ENCODE data around the gene TFDP1. TPM values are rescaled to one million over a fixed set of nuclear protein-coding genes. Genes with fewer than 3 reads are reported as not detected.
"Not testable (repeated sequence)": the region's sequence is repeated elsewhere in the genome, so short reads cannot be mapped to it uniquely, and the experiment has no call there.

TFDP1 gene
- total RNA-seq, 6 donors from 2014 or later: 23.2 to 45.2 (median 37.9) TPM

DNA sequence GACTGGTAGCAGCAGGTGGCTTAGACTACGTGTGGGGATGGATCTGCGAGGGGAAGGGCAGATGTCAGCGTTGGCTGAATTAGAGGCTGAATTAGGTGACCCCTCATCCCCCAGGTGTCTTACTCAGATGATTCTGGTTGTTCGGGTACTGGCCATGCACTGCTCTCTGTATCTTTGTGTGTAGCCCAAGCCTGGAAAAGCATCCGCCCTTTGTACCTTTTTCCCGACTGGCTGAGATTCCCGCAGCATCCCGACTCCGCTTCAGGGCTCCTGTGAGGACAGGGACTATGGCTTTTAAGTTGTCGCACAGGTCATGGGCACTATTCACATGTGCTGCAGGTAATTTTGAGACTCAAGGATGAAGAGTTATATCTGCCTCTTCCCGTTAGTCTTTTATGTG is 7.2 kb downstream of the TFDP1 start:
- H3K4me3 ChIP-seq: no peak overlapping the region
- TF ChIP-seq, protein P1, sequence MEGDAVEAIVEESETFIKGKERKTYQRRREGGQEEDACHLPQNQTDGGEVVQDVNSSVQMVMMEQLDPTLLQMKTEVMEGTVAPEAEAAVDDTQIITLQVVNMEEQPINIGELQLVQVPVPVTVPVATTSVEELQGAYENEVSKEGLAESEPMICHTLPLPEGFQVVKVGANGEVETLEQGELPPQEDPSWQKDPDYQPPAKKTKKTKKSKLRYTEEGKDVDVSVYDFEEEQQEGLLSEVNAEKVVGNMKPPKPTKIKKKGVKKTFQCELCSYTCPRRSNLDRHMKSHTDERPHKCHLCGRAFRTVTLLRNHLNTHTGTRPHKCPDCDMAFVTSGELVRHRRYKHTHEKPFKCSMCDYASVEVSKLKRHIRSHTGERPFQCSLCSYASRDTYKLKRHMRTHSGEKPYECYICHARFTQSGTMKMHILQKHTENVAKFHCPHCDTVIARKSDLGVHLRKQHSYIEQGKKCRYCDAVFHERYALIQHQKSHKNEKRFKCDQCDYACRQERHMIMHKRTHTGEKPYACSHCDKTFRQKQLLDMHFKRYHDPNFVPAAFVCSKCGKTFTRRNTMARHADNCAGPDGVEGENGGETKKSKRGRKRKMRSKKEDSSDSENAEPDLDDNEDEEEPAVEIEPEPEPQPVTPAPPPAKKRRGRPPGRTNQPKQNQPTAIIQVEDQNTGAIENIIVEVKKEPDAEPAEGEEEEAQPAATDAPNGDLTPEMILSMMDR (IDR thresholded peaks at IDR 0.05): no peak
- TF ChIP-seq POLR2AphosphoS5 (IDR thresholded peaks at IDR 0.05): no peak
- TF ChIP-seq POLR2A (IDR thresholded peaks at IDR 0.05): no peak
- no peak for TF ChIP-seq EP300 (IDR thresholded peaks at IDR 0.05)
- no peak overlapping the region for H3K27ac ChIP-seq
- H3K4me1 ChIP-seq: peaks cover 0 to 8% (median under 1%) of the 10 kb centered on the region in 4 donors
- DNase-seq (no peak), ATAC-seq (ENCODE audit: low FRiP score in 2 of 2) (no peak)
- no peaks in the 10 kb centered on the region for H3K27me3 ChIP-seq
- no peaks in the 10 kb centered on the region for H3K9me3 ChIP-seq
- 94 to 95% methylated on average over 11 of the region's 11 CpGs for WGBS, 2 donors
- H3K36me3 ChIP-seq: peaks cover 0 to 11% (median 2%) of the 10 kb centered on the region in 4 donors

DNA sequence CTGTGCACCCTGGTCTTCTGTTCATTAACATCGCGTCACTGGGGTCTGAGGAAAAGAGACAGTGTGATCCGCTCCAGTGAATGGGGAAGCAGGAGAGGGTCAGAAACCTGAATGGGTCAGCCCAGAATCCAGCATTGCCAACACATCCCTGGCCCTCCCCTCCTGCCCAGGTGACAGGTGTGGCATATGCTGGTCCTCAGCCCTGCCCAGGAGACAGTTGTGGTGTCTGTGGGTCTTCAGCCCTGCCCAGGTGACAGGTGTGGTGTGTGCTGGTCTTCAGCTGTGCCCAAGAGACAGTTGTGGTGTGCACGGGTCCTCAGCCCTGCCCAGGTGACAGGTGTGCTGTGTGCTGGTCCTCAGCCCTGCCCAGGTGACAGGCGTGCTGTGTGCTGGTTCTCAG is 8.0 kb downstream of the TFDP1 start:
- H3K4me1 ChIP-seq: peaks cover 0 to 4% (median 0%) of the 10 kb centered on the region in 4 donors
- H3K36me3 ChIP-seq: peaks cover 0 to 13% (median 8%) of the 10 kb centered on the region in 4 donors
- 95 to 96% methylated on average over 4 to 5 of the region's 5 CpGs for WGBS, 2 donors
- H3K27me3 ChIP-seq: no peaks in the 10 kb centered on the region
- no peak overlapping the region for H3K27ac ChIP-seq
- ATAC-seq (ENCODE audit: low FRiP score in 2 of 2) (peak in 1 of 2 donors; percentile 15), DNase-seq (no peak)
- H3K9me3 ChIP-seq: no peaks in the 10 kb centered on the region
- TF ChIP-seq POLR2AphosphoS5 (IDR thresholded peaks at IDR 0.05): no peak
- TF ChIP-seq, protein P1 (IDR thresholded peaks at IDR 0.05): no peak
- TF ChIP-seq POLR2A (IDR thresholded peaks at IDR 0.05): no peak
- no peak for TF ChIP-seq EP300 (IDR thresholded peaks at IDR 0.05)
- H3K4me3 ChIP-seq: no peak overlapping the region

DNA sequence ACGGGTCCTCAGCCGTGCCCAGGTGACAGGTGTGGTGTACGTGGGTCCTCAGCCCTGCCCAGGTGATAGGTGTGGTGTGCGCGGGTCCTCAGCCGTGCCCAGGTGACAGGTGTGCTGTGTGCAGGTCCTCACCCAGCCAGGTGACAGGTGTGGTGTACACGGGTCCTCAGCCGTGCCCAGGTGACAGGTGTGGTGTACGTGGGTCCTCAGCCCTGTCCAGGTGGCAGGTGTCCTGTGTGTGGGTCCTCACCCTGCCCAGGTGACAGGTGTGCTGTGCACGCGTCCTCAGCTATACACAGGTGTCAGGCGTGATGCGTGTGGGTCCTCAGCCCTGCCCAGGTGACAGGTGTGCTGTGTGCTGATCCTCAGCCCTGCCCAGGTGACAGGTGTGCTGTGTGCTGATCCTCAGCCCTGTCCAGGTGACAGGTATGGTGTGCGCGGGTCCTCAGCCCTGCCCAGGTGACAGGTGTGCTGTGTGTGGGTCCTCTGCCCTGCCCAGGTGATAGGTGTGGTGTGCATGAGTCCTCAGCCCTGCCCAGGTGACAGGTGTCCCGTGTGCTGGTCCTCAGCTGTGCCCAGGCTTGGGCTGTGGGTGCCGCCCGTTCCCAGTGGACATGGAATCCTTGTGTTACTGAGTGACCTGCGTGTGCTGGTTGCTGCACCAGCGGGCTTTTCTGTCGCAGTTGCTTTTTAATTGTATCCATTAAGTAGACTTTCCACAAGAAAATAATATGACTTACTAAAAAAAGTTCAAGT is 9.7 kb downstream of the TFDP1 start:
- WGBS, 2 donors: 91 to 97% methylated on average over 6 to 15 of the region's 21 CpGs
- peak in 1 of 2 donors; percentile 18 for DNase-seq

DNA sequence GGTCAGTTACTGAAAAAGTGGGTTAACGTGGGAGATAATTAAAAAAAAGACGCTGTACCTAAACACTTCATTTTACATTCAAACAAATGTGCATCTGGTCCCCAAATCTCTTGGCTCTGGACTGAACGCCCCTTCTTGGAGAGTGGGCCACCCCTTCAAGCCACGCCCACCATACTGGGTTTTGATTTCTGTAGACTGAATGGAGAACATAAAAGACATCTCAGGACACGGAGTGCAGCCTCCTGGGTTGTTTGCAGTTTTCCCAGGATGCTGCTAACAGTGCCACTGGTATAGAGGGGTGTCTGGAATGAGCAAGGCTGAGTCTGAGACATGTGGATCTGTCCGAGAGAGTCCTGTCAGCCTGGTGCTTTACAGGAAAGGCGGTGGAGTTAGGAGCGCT is 10.6 kb downstream of the TFDP1 start:
- ATAC-seq (ENCODE audit: low FRiP score in 2 of 2) (no peak), DNase-seq (no peak)
- Histone ChIP-seq H3K27ac (no peak overlapping the region), H3K36me3 (peaks cover 0 to 23% (median 14%) of the 10 kb centered on the region in 4 donors), H3K4me3 (no peak overlapping the region), H3K27me3 (no peaks in the 10 kb centered on the region), H3K4me1 (no peaks in the 10 kb centered on the region), H3K9me3 (no peaks in the 10 kb centered on the region)
- no peak for TF ChIP-seq POLR2AphosphoS5 (IDR thresholded peaks at IDR 0.05)
- WGBS, 2 donors: 93 to 97% methylated on average over 8 of the region's 8 CpGs

More for the DNA sequence above, 9.7 kb downstream of the TFDP1 start:
- H3K36me3 ChIP-seq: peaks cover 0 to 20% (median 12%) of the 10 kb centered on the region in 4 donors
- not testable (repeated sequence) for H3K9me3 ChIP-seq; H3K27ac ChIP-seq; H3K27me3 ChIP-seq; H3K4me3 ChIP-seq; H3K4me1 ChIP-seq; ATAC-seq (ENCODE audit: low FRiP score in 2 of 2)

DNA sequence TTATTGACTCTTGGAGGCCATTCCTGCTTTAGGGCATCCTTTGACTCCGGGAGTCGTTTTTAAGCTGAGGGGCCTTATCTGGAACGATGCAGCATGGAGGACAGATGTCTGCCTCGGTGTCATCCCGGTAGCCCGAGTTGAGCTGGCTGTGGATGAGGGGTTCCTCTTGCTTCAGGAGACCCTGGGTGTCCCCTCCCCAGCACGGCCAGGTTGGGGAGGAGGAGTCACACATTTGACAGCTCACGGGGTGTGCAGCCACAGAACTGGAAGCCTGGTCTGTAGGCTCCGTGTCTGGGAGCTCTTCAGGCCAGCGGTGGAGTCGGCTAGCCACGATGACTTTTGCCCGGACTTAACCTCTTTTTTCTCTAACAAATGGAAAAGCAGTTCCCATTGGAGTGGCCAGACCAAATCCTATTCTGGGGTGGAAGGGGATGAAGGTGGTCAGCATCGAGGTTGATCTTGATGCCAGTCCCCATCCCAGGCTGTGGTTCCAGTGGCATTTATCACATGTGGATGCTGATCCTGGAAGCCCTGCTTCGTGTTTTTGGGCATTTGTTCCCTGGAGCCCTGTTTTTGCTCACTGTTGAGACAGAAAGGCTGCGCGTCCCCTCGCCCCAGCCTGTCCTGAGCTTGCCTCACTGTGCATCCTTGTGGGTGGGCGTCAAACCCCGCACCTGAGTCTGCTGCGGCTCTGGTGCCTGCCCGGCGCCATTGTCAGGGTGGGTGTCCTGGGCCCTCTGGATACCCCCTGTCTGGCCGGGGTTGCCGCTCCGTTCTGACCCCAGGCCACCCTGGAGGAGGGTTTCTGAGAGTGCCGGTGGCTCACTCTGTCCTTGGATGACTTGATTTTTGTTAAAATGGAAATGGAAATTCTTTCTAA is 12.0 kb downstream of the TFDP1 start:
- Histone ChIP-seq H3K27me3 (no peaks in the 10 kb centered on the region), H3K27ac (no peak overlapping the region), H3K9me3 (no peaks in the 10 kb centered on the region), H3K4me1 (no peaks in the 10 kb centered on the region), H3K36me3 (peaks cover 0 to 30% (median 17%) of the 10 kb centered on the region in 4 donors), H3K4me3 (no peak overlapping the region)
- ATAC-seq (ENCODE audit: low FRiP score in 2 of 2) (no peak), DNase-seq (peak; percentile 14 to 66)
- WGBS, 2 donors: 94% methylated on average over 21 to 27 of the region's 27 CpGs
- TF ChIP-seq EP300 (IDR thresholded peaks at IDR 0.05) (no peak), POLR2AphosphoS5 (IDR thresholded peaks at IDR 0.05) (no peak)
- TF ChIP-seq, protein P1 (IDR thresholded peaks at IDR 0.05): no peak
